ENCODE results near the gene WDFY3. TPM values are rescaled to one million over a fixed set of nuclear protein-coding genes. Genes with fewer than 3 reads are reported as not detected.
A peak's percentile ranks its signal among the peaks of the same experiment; 100 is the strongest.

Gene WDFY3
- total RNA-seq, 1 experiment from 2014 or later = 19.2 TPM

DNA sequence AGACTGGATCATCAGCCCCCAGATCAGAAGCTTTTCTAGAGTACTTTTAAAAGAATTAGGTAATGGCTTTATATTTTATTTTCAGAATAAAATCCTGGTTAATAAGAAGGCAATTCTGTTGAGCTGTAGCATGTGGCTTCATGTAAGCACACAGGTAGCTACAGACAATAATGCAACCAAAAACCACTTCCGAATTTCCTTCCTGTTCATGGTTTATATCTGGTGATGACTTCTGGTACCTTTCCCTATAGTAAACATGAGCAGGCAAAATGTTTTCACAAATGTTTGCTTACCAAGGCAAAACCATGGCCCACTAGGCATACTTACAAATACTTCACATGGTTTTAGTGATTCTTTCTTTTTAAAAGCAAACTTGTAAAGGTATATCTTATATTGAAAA lies 239.0 kb downstream of the WDFY3 start:
- in situ Hi-C loops (cut with HindIII; ENCODE audit: low pct_unique_long_range_greater_than_20kb, low sequenced_read_pairs) = no loop called here
- no peak for DNase-seq (ENCODE audit: low read depth, low spot score)

DNA sequence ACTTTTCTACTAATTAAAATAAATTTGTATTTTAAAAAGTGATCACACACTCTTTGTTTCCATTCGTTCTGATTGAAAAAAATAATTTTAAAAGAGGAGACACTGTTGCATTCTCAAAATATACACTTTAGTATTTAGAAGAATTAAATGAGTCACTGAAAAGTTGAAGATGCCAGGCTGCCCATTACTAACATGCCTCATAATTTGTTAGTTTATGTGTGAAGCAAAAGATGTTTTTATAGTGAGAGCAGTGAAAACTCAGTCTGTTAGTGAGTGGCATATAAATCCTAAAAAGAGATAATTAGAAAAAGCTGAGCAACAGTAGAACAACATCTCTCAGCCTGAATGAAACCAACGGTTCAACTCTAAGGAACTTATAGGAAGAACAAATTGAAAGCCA lies 240.1 kb downstream of the WDFY3 start:
- in situ Hi-C loops (cut with HindIII; ENCODE audit: low pct_unique_long_range_greater_than_20kb, low sequenced_read_pairs) = no loop called here
- no peak for DNase-seq (ENCODE audit: low read depth, low spot score)

DNA sequence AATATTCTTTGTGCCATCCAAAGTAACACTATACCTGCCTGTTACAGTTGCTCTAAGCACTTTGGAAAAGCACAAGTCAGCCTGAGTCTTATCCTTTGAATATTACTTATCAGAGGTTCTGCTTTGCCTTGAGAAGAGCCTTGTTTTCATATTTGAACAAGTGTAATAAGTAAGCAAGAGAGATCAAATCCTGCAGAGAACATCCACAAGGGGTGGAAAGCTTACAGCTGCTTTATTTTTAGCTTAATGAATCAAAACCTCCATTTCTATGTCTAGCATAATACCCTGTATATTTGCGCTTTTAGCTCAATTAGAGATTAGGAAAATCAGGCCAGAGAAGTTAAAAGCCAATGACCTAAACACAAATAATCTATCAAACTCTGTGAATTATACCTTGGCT lies 243.8 kb downstream of the WDFY3 start:
- DNase-seq (ENCODE audit: low read depth, low spot score) = no peak
- in situ Hi-C loops (cut with HindIII; ENCODE audit: low pct_unique_long_range_greater_than_20kb, low sequenced_read_pairs) = no loop called here

DNA sequence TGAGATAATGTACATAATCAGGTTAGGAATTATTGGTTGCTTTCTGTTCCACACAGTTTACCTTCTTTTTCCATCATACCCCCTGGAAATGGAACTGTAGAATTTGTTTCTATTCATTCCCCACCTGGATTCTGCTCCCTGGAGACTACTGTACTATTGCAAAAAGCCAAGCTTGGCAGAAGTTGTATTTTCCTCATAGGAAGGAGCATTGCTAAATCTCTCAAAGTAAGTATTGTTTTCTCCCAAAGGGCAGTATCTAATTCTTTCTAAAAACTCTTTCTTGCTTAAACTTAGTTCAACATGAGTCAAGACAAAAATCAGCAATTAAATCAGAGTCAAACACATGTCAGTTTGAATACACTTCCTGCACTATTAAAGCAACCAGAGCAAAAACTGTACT lies 247.4 kb downstream of the WDFY3 start:
- DNase-seq (ENCODE audit: low read depth, low spot score) = no peak
- in situ Hi-C loops (cut with HindIII; ENCODE audit: low pct_unique_long_range_greater_than_20kb, low sequenced_read_pairs) = no loop called here

DNA sequence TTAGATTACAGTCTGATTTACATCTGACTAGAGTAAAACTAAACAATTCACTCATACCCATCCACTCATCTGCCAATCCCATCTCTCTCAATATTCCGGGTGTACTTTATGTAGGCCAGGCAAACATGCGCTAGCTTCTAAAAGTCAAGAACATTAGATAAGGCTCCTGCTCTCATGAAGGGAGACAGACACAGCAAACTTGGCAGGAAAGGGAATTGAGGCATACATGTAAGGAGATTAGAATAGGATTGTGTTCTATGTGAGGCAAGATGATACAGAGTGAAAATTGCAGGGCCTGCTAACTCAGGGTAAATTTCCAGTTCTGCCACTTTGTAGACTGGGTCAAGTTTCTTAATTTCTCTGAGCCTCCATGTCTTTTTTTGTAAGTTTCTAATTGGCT lies 247.8 kb downstream of the WDFY3 start:
- DNase-seq (ENCODE audit: low read depth, low spot score) = no peak
- in situ Hi-C loops (cut with HindIII; ENCODE audit: low pct_unique_long_range_greater_than_20kb, low sequenced_read_pairs) = no loop called here

DNA sequence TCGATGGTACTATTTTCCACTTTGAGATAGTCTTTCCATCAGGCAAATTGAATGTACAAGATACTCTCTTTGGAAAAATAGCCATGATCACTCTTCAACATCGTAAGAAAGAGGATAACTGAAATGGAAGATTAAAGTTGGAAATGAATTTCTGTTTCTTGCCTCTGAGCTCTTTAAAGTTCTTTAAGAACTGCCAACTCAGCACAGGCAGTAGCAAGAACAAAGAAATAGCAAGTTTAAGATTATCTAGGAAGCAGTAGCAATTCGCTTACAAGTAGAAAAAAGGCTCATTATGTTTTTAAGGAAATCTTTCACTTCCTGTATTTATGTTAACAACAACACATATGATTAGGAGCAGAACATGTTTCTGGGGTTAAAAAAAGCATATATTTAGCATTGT lies 255.9 kb downstream of the WDFY3 start:
- in situ Hi-C loops (cut with HindIII; ENCODE audit: low pct_unique_long_range_greater_than_20kb, low sequenced_read_pairs) = no loop called here
- DNase-seq (ENCODE audit: low read depth, low spot score) = no peak

DNA sequence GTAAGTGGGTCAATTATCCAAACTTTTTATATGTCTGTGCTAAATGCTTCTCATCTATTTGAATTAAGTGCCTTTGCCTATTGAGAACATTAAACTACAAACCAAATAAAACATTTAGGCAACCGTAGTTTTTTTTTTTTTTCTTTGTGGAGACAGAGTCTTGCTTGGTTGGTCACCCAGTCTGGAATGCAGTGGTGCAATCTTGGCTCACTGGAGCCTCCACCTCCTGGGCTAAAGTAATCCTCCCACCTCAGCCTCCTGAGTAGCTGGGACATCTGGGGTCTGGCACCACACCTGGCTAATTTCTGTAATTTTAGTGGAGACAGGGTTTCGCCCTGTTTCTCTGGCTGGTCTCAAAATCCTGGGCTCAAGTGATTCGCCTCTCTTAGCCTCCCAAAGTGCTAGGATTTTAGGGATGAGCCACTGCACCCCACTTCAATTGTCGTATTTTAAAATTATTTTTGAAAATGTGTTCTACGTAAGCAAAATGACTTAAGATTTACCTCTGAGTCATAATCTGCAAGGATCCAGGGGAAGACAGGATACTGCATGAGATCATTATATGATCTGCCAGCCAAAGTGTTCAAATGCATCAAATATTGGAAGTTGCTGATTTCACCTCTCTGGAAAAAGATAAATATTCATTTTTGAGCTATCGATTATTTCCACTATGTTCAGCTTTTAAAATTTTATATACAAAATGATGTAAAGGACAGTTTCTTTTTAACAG lies 257.9 kb downstream of the WDFY3 start:
- no peak for DNase-seq (ENCODE audit: low read depth, low spot score)
- in situ Hi-C loops (cut with HindIII; ENCODE audit: low pct_unique_long_range_greater_than_20kb, low sequenced_read_pairs) = no loop called here

DNA sequence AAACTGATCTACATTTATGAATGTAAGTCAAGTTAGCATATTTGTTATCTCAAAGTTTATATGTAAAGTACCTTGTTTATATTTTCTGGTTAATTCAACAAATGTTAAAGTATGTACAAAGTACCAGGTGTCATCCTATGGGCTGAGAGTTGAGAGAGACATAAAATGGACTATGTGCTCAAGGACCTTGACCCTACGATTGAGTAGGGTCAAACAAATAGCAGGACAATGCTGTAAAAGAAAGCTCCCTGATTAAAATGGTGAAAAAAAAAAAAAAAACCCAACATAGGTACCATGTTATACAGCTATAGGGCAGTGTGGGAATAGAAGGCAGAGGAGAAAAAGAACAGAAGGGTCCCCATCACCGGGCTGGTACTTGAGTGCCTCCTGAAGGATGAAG lies 260.2 kb downstream of the WDFY3 start:
- in situ Hi-C loops (cut with HindIII; ENCODE audit: low pct_unique_long_range_greater_than_20kb, low sequenced_read_pairs) = no loop called here
- DNase-seq (ENCODE audit: low read depth, low spot score) = no peak

DNA sequence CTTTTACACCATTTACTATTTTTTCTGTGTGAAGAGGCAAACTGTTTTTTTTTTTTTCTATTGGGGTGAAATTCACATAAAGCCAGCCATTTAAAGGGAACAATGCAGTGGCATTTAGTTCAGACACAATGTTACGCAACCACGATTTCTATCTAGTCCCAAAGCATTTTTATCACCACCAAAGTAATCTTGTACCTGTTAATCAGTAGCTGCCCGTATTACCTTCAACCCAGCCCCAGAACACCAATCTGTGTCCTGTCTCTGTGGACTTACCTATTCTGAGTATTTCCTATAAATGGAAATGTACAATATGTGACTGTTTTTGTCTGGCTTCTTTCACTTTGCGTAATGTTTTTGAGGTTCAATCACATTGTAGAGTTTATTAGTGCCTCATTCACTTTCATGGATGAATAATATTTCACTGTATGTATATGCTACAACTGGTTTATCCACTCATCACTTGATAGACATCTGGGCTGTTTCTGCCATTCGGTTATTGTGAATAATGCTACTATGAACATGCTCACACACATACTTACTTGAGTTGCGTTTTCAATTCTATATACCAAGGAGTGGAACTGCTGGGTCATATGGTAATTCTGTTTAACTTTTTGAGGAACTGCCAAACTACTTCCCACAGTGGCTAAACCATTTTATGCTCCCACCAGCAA lies 267.4 kb downstream of the WDFY3 start:
- in situ Hi-C loops (cut with HindIII; ENCODE audit: low pct_unique_long_range_greater_than_20kb, low sequenced_read_pairs) = no loop called here
- DNase-seq (ENCODE audit: low read depth, low spot score) = no peak

DNA sequence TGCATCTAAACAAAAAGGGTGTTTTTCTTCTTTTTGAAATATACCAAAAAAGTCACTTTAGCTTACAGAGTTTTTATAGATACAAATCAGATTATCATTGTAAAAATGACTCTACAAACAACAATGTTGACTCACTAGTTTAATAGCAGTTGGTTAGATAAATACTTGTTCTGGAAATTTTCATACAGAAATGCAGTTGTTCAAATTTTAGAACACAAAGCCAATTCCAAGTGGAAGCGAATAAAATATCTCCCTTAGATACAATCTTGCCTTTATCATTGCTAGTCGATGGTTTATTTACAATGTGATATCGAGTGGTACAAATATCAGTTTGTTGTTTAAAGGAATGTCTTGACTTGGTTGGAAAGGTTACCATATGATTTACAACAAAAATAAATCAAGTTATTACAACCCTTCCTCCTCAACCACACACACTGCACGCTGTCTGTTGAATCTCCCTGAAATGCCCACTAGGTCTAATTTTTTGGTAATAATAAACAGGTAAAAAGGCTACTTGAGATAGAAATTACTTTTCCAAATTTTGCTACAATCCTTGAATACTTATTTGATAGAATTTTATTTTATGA lies 268.8 kb downstream of the WDFY3 start:
- in situ Hi-C loops (cut with HindIII; ENCODE audit: low pct_unique_long_range_greater_than_20kb, low sequenced_read_pairs) = no loop called here
- no peak for DNase-seq (ENCODE audit: low read depth, low spot score)

DNA sequence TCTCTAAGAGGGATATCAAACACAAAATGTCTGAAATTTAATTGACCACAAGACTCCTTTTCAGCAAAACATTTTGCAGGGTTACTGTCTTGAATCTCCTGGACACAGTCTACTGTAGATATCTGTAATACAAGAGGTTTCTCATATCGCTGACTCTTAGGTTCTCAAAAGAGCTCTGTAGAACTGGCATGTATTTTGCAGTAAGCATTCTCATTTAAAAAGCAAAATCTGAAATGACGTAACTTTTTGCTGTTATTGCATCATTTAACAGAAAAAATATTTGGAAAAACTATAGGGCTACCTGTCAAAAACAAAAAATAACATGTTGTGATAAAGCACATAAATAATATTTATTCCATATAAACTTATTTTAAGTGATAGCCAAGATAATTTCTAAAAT lies 269.3 kb downstream of the WDFY3 start:
- in situ Hi-C loops (cut with HindIII; ENCODE audit: low pct_unique_long_range_greater_than_20kb, low sequenced_read_pairs) = no loop called here
- DNase-seq (ENCODE audit: low read depth, low spot score) = no peak

DNA sequence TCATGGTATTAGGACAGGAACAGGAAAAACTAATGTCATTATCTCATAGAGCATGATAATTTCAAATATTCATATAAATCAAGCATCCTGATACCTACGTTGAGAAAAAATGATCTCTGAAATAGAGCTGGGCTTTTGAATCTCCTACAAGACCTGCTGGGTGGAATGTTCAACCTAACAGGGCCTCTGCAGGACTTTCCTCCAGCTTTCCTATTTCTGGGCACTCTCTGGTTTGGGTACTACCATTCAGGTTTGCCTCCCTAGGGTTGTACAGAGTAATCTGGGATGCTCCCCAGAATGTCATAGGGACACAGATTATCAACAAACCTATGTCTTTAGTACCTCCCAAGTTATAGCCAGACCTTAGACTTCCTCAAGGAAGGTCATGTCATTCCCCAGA lies 274.7 kb downstream of the WDFY3 start:
- no peak for DNase-seq (ENCODE audit: low read depth, low spot score)
- in situ Hi-C loops (cut with HindIII; ENCODE audit: low pct_unique_long_range_greater_than_20kb, low sequenced_read_pairs) = no loop called here

DNA sequence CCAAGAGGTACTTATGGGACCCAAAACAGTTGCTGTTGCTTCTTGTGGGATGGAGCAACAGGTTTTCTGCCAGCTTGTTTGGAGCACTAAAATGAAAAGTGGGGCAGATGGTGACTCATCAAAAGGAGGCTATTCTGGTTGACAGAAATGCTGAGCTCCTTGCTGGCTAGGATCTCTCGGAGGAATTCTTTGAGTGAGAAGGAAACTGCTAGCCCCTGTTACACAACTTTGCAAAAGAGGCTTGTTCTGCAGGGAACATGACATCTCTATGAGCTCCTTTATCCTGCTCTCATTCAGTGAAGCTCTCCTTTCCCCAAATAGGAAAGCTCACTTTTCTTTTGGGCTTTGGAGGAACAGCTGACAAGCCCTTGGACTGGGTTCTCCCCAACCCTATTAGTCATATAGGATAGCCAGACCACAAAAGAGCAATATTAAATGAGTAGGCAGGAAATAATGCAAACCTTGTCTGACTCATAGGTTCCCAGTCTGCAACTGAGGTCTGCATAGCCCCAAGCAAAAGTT lies 275.3 kb downstream of the WDFY3 start:
- in situ Hi-C loops (cut with HindIII; ENCODE audit: low pct_unique_long_range_greater_than_20kb, low sequenced_read_pairs) = no loop called here
- DNase-seq (ENCODE audit: low read depth, low spot score) = peak; percentile 20

DNA sequence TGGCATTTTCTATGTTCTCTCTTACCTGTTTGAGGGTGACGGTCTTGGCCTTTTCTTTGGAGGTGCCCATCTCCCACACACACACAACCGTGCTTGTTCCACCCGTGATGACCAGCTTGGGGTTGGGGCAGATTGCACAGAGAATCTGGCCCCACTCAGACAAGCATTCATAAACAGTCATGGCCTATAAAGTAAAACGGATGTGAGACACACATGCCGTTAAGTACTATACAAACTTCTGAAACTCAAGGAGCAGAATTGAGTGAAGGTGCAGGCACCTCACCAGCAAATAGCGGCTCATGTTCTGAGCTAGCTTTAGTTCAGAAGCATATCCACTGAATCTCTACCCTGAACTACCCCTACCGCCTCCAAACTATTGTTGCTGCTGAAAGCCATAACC lies 276.0 kb downstream of the WDFY3 start:
- DNase-seq (ENCODE audit: low read depth, low spot score) = no peak
- in situ Hi-C loops (cut with HindIII; ENCODE audit: low pct_unique_long_range_greater_than_20kb, low sequenced_read_pairs) = no loop called here

DNA sequence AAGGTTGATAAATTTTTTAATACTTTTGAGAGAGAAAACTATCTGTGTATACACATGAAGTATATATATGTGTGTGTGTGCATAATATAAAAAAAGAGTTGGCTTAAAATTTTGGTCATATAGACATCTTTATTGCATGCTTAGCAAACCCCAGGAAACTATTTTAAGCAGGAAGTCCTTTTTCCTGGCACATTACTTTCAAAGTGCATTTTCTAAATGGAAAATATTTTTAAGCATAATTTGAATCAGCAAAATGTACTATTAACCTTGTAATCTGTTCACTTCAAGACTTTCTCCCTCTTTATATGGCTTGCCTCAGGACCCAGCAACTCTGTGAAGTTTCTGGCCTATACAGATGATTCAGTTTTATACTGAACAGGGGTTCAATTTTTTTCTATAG lies 277.3 kb downstream of the WDFY3 start:
- in situ Hi-C loops (cut with HindIII; ENCODE audit: low pct_unique_long_range_greater_than_20kb, low sequenced_read_pairs) = no loop called here

DNA sequence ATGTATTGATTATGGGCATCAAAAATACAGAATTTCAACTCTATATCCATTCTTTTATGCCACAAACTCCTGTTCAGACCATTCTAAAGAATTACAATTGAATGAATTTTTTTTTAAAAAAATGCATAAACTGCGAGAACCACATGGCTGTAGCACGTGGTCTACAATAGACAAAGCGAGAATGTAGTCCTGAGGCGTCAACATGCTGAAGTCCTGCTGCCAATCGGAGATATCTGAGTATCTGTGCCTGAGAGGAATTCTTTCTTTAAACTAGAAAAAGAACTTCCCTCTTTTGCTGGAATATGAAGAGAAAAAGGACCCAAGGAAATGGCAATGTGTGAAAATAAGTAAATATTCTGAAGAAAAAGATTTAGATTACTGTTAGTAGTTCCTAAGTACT lies 277.9 kb downstream of the WDFY3 start:
- DNase-seq (ENCODE audit: low read depth, low spot score) = no peak
- in situ Hi-C loops (cut with HindIII; ENCODE audit: low pct_unique_long_range_greater_than_20kb, low sequenced_read_pairs) = no loop called here

More for the DNA sequence above, 277.3 kb downstream of the WDFY3 start:
- no peak for DNase-seq (ENCODE audit: low read depth, low spot score)

DNA sequence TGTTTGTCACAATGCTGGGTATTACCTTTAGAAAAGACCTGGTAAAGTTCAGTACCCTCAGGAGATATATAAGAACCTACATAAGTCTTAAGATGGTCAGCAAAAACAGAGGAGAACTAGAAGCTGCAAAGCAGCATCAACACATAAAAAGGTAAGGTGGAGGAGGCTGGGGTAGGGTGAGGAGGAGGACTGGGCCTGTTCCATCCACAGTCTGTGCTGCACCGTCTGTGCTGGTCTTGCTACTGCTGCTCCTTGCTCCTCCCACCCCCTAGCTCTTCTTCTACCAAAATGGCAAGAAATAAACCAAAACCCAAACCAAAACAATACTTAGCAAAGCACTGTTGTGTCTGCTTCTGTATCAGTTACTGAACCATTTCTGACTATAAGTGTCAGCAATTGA lies 281.4 kb downstream of the WDFY3 start:
- in situ Hi-C loops (cut with HindIII; ENCODE audit: low pct_unique_long_range_greater_than_20kb, low sequenced_read_pairs) = no loop called here
- no peak for DNase-seq (ENCODE audit: low read depth, low spot score)

DNA sequence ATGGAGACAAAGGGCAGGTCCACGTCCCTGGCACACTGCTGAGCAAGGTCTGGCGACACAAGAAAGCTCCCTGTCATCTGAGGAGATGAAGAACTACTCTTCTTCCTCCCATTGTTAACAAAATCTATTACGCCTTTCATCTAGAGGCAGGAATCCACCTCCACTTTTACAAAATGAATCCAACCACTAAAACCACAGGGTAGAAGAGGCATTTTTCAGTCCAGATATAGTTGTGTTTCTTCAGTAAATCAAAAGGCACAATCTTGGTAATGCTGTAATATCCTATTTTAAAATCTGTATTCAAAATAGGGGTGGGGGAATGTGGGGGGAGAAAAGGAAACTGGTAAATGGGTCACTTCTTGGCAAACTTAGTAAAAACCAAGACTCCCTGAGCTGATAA lies 282.1 kb downstream of the WDFY3 start:
- no peak for DNase-seq (ENCODE audit: low read depth, low spot score)
- in situ Hi-C loops (cut with HindIII; ENCODE audit: low pct_unique_long_range_greater_than_20kb, low sequenced_read_pairs) = no loop called here
